ENCODE measurements around the gene PHACTR3. TPM values are rescaled to one million over a fixed set of nuclear protein-coding genes. Genes with fewer than 3 reads are reported as not detected.

Gene PHACTR3
- total and polyA plus RNA-seq, 5 donors = 2.8 to 14.5 (median 4.7) TPM

- WGBS = 89% methylated on average over 12 of the region's 12 CpGs
- no peak overlapping the region for H3K27ac ChIP-seq (ENCODE audit: low read length)
- no peak for DNase-seq
- no peak overlapping the region for H3K4me3 ChIP-seq (ENCODE audit: low read length)
- H3K27me3 ChIP-seq (ENCODE audit: control insufficient read depth, insufficient read depth) = no peaks in the 10 kb centered on the region
- H3K4me1 ChIP-seq (ENCODE audit: control insufficient read depth, insufficient read depth, low read length) = no peaks in the 10 kb centered on the region
- intact Hi-C loops (cut with DNase I) = no loop called here
- no peak for ATAC-seq
- H3K9me3 ChIP-seq (ENCODE audit: control insufficient read depth, low read length) = no peaks in the 10 kb centered on the region
These were observed 136.7 kb downstream of the PHACTR3 start for GRCh38 chr20:59741073-59741472.

- intact Hi-C loops (cut with DNase I) = no loop called here
- no peak overlapping the region for H3K4me3 ChIP-seq (ENCODE audit: low read length)
- no peaks in the 10 kb centered on the region for H3K9me3 ChIP-seq (ENCODE audit: control insufficient read depth, low read length)
- no peak overlapping the region for H3K27ac ChIP-seq (ENCODE audit: low read length)
- 91% methylated on average over 24 of the region's 24 CpGs for WGBS
- H3K27me3 ChIP-seq (ENCODE audit: control insufficient read depth, insufficient read depth) = no peaks in the 10 kb centered on the region
- H3K4me1 ChIP-seq (ENCODE audit: control insufficient read depth, insufficient read depth, low read length) = no peaks in the 10 kb centered on the region
- DNase-seq (no peak), ATAC-seq (no peak)
These were observed 138.2 kb downstream of the PHACTR3 start for GRCh38 chr20:59742351-59743095.

GRCh38 chr20:59743308-59743707 is 139.0 kb downstream of the PHACTR3 start:
- Histone ChIP-seq H3K27me3 (ENCODE audit: control insufficient read depth, insufficient read depth) (no peaks in the 10 kb centered on the region), H3K9me3 (ENCODE audit: control insufficient read depth, low read length) (no peaks in the 10 kb centered on the region), H3K4me1 (ENCODE audit: control insufficient read depth, insufficient read depth, low read length) (no peaks in the 10 kb centered on the region), H3K27ac (ENCODE audit: low read length) (no peak overlapping the region), H3K4me3 (ENCODE audit: low read length) (no peak overlapping the region)
- WGBS = 85% methylated on average over 9 of the region's 9 CpGs
- intact Hi-C loops (cut with DNase I) = no loop called here
- no peak for DNase-seq
- ATAC-seq = no peak

GRCh38 chr20:59743767-59744485 is 139.6 kb downstream of the PHACTR3 start:
- no peak for DNase-seq
- no peak for ATAC-seq
- H3K27me3 ChIP-seq (ENCODE audit: control insufficient read depth, insufficient read depth) = no peaks in the 10 kb centered on the region
- H3K4me3 ChIP-seq (ENCODE audit: low read length) = no peak overlapping the region
- 80% methylated on average over 21 of the region's 21 CpGs for WGBS
- H3K9me3 ChIP-seq (ENCODE audit: control insufficient read depth, low read length) = no peaks in the 10 kb centered on the region
- intact Hi-C loops (cut with DNase I) = no loop called here
- H3K4me1 ChIP-seq (ENCODE audit: control insufficient read depth, insufficient read depth, low read length) = no peaks in the 10 kb centered on the region
- H3K27ac ChIP-seq (ENCODE audit: low read length) = no peak overlapping the region

GRCh38 chr20:59744756-59745155 is 140.4 kb downstream of the PHACTR3 start:
- 78% methylated on average over 11 of the region's 11 CpGs for WGBS
- Histone ChIP-seq H3K27ac (ENCODE audit: low read length) (no peak overlapping the region), H3K4me1 (ENCODE audit: control insufficient read depth, insufficient read depth, low read length) (no peaks in the 10 kb centered on the region), H3K27me3 (ENCODE audit: control insufficient read depth, insufficient read depth) (no peaks in the 10 kb centered on the region), H3K4me3 (ENCODE audit: low read length) (no peak overlapping the region), H3K9me3 (ENCODE audit: control insufficient read depth, low read length) (no peaks in the 10 kb centered on the region)
- intact Hi-C loops (cut with DNase I) = loop anchor here in 1 of 4 donors (5.0 kb wide), 1 partner anchor 142 kb away; the partner anchor contains the start of gene PHACTR3
- DNase-seq (no peak), ATAC-seq (no peak)

- Histone ChIP-seq H3K4me3 (ENCODE audit: low read length) (no peak overlapping the region), H3K27ac (ENCODE audit: low read length) (no peak overlapping the region), H3K4me1 (ENCODE audit: control insufficient read depth, insufficient read depth, low read length) (no peaks in the 10 kb centered on the region), H3K9me3 (ENCODE audit: control insufficient read depth, low read length) (no peaks in the 10 kb centered on the region), H3K27me3 (ENCODE audit: control insufficient read depth, insufficient read depth) (no peaks in the 10 kb centered on the region)
- intact Hi-C loops (cut with DNase I) = loop anchor here in 1 of 4 donors (5.0 kb wide), 1 partner anchor 143 kb away; the partner anchor contains the start of gene PHACTR3
- DNase-seq = no peak
- no peak for ATAC-seq
- 82% methylated on average over 9 of the region's 9 CpGs for WGBS
These were observed 140.9 kb downstream of the PHACTR3 start for GRCh38 chr20:59745201-59745600.

- Histone ChIP-seq H3K27me3 (ENCODE audit: control insufficient read depth, insufficient read depth) (no peaks in the 10 kb centered on the region), H3K27ac (ENCODE audit: low read length) (no peak overlapping the region), H3K4me1 (ENCODE audit: control insufficient read depth, insufficient read depth, low read length) (no peaks in the 10 kb centered on the region), H3K9me3 (ENCODE audit: control insufficient read depth, low read length) (no peaks in the 10 kb centered on the region), H3K4me3 (ENCODE audit: low read length) (no peak overlapping the region)
- WGBS = 75% methylated on average over 8 of the region's 8 CpGs
- DNase-seq (no peak), ATAC-seq (no peak)
- intact Hi-C loops (cut with DNase I) = loop anchor here in 1 of 4 donors (5.0 kb wide), 1 partner anchor 143 kb away; the partner anchor contains the start of gene PHACTR3
These were observed 141.4 kb downstream of the PHACTR3 start for GRCh38 chr20:59745716-59746115.

- 92% methylated on average over 4 of the region's 4 CpGs for WGBS
These were observed 141.8 kb downstream of the PHACTR3 start for GRCh38 chr20:59746155-59746554.

GRCh38 chr20:59747671-59748515 is 143.6 kb downstream of the PHACTR3 start:
- Histone ChIP-seq H3K4me3 (ENCODE audit: low read length) (no peak overlapping the region), H3K4me1 (ENCODE audit: control insufficient read depth, insufficient read depth, low read length) (peaks cover 5% of the 10 kb centered on the region), H3K27me3 (ENCODE audit: control insufficient read depth, insufficient read depth) (no peaks in the 10 kb centered on the region), H3K9me3 (ENCODE audit: control insufficient read depth, low read length) (no peaks in the 10 kb centered on the region), H3K27ac (ENCODE audit: low read length) (no peak overlapping the region)
- ATAC-seq (no peak), DNase-seq (no peak)
- 73% methylated on average over 12 of the region's 12 CpGs for WGBS
- intact Hi-C loops (cut with DNase I) = loop anchor here in 1 of 4 donors (5.0 kb wide), 1 partner anchor 146 kb away; the partner anchor contains the start of gene PHACTR3

More at GRCh38 chr20:59746155-59746554, 141.8 kb downstream of the PHACTR3 start:
- Histone ChIP-seq H3K9me3 (ENCODE audit: control insufficient read depth, low read length) (no peaks in the 10 kb centered on the region), H3K27me3 (ENCODE audit: control insufficient read depth, insufficient read depth) (no peaks in the 10 kb centered on the region), H3K4me1 (ENCODE audit: control insufficient read depth, insufficient read depth, low read length) (no peaks in the 10 kb centered on the region), H3K27ac (ENCODE audit: low read length) (no peak overlapping the region), H3K4me3 (ENCODE audit: low read length) (no peak overlapping the region)
- ATAC-seq (no peak), DNase-seq (no peak)
- intact Hi-C loops (cut with DNase I) = loop anchor here in 1 of 4 donors (5.0 kb wide), 1 partner anchor 144 kb away; the partner anchor contains the start of gene PHACTR3

GRCh38 chr20:59748619-59749191 is 144.4 kb downstream of the PHACTR3 start:
- H3K4me3 ChIP-seq (ENCODE audit: low read length) = no peak overlapping the region
- no peaks in the 10 kb centered on the region for H3K9me3 ChIP-seq (ENCODE audit: control insufficient read depth, low read length)
- no peaks in the 10 kb centered on the region for H3K27me3 ChIP-seq (ENCODE audit: control insufficient read depth, insufficient read depth)
- H3K27ac ChIP-seq (ENCODE audit: low read length) = no peak overlapping the region
- peak in 2 of 3 donors; percentile 60 to 67 for DNase-seq
- intact Hi-C loops (cut with DNase I) = loop anchor here in 1 of 4 donors (5.0 kb wide), 1 partner anchor 146 kb away; the partner anchor contains the start of gene PHACTR3
- peaks cover 10% of the 10 kb centered on the region for H3K4me1 ChIP-seq (ENCODE audit: control insufficient read depth, insufficient read depth, low read length)
- peak in 1 of 2 donors; percentile 3 for ATAC-seq
- WGBS = 43% methylated on average over 14 of the region's 14 CpGs

Data from right cardiac atrium (tissue), 5 donors.